HepG2 (cell line): ENCODE data around the gene MCAT. TPM values are rescaled to one million over a fixed set of nuclear protein-coding genes. Genes with fewer than 3 reads are reported as not detected.

Experiments used
- MED1 ChIP-seq: sonication (generic); formaldehyde crosslinking; IDR thresholded peaks from 2 replicates; pipeline ENCODE4 v1.4.0; 2020; ENCODE audit warnings: missing genetic modification reagents
- MZF1 ChIP-seq: sonication (generic); formaldehyde crosslinking; IDR thresholded peaks from 2 replicates; pipeline ENCODE4 v1.8.1; 2023; ENCODE audit warnings: mild to moderate bottlenecking, missing genetic modification reagents, borderline replicate concordance
- NFRKB ChIP-seq: fragments of 450-650 bp; IDR thresholded peaks from 2 replicates; pipeline ENCODE4 v1.6.1; 2017
- PHF8 ChIP-seq: sonication (generic); formaldehyde crosslinking; IDR thresholded peaks from 2 replicates; pipeline ENCODE4 v1.5.0; 2020; ENCODE audit warnings: missing genetic modification reagents
- ZBTB7B ChIP-seq: sonication (generic); formaldehyde crosslinking; IDR thresholded peaks from 2 replicates; pipeline ENCODE4 v1.4.0; 2020; ENCODE audit warnings: missing genetic modification reagents
- ZKSCAN1 ChIP-seq: fragments of 150-350 bp; IDR thresholded peaks from 2 replicates; pipeline ENCODE4 v1.6.1; 2014; ENCODE audit warnings: low read length
- polyA plus RNA-seq, 8 experiments: library from polyadenylated mRNA; depleted of rRNA in 3 of 8; stranded (reverse) in 7 of 8; unstranded in 1 of 8; fragments of >200 nt; fragmentation: Illumina TruSeq in 4 of 8; extraction: Trizol in 4 of 8; gene quantifications; 2 replicates each; pipeline versions ENCODE4 v1.2.1 to v1.2.3, GENCODE V29; 2011 to 2016; ENCODE audit warnings: low read depth in 4 of 8, missing spikeins in 1 of 8, mixed read lengths in 1 of 8; ENCODE audit not compliant: insufficient read depth in 1 of 8
- total RNA-seq, 5 experiments: library from RNA; depleted of rRNA; stranded (reverse); fragments of >200 nt; fragmentation: Illumina TruSeq; extraction: Trizol; gene quantifications; 2 replicates each; pipeline ENCODE4 v1.2.3, GENCODE V29; 2016; ENCODE audit warnings: low read depth in 1 of 5
- TF ChIP-seq, protein P1 (sequence below): IDR thresholded peaks from 2 replicates; pipeline ENCODE4 v1.6.1; 2012; ENCODE audit warnings: low read length, improper control_type of control experiment
- TF ChIP-seq, protein P2 (sequence below): sonication (generic); formaldehyde crosslinking; IDR thresholded peaks from 2 replicates; pipeline ENCODE4 v1.4.0; 2020; ENCODE audit warnings: mild to moderate bottlenecking, missing genetic modification reagents
- TF ChIP-seq, protein P3 (sequence below): sonication (generic); formaldehyde crosslinking; conservative IDR thresholded peaks from 2 replicates; pipeline ENCODE4 v1.4.0; 2020; ENCODE audit warnings: missing genetic modification reagents
- TF ChIP-seq, protein P4 (sequence below): sonication (generic); formaldehyde crosslinking; IDR thresholded peaks from 2 replicates; pipeline ENCODE4 v1.8.0; 2022; ENCODE audit warnings: missing genetic modification reagents, mild to moderate bottlenecking, moderate library complexity, borderline replicate concordance
- TF ChIP-seq, protein P5 (sequence below): sonication (generic); formaldehyde crosslinking; IDR thresholded peaks from 2 replicates; pipeline ENCODE4 v1.8.0; 2022; ENCODE audit warnings: mild to moderate bottlenecking, missing genetic modification reagents, borderline replicate concordance
- TF ChIP-seq, protein P6 (sequence below): sonication (generic); formaldehyde crosslinking; IDR thresholded peaks from 2 replicates; pipeline ENCODE4 v1.4.0; 2020; ENCODE audit warnings: mild to moderate bottlenecking, missing genetic modification reagents

The MCAT gene
- total and polyA plus RNA-seq, 2 of the 13 experiments (the other 11 are each of a cell fraction or from before 2014, with no cell fraction given), result 9.3 to 16.7 TPM

DNA sequence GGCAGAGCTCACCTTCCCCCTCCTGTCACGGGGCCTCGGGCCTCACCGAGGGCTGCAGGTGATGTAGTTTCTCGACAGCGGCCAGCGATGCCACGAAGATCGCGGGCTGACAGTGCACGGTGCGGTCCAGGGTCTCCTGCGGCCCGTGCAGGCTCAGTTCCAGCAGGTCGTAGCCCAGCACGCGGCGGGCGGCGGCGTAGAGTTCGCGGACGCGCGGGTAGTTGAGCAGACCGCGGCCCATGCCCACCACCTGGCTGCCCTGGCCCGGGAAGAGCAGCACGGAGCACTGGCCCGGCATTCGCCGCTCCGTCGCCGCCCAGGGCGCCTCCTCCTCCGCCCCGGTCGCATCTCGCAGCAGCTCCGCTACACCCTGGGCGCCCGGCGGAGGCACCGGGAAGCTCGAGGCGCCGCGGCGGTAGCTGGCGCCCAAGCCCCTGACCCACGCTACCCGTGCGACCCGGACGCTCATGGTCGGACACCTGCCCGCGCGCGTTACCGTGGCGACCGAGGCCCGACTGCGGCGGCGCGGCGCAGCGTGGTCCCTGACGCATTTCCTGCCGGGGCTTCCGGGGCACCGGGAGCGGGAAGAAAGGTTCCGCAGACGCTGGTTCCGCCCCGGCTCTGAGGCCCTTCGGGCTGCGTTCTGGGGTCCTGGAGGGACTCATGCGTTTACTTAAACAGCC, at the start of gene MCAT (continued):
- TF ChIP-seq, protein P1, sequence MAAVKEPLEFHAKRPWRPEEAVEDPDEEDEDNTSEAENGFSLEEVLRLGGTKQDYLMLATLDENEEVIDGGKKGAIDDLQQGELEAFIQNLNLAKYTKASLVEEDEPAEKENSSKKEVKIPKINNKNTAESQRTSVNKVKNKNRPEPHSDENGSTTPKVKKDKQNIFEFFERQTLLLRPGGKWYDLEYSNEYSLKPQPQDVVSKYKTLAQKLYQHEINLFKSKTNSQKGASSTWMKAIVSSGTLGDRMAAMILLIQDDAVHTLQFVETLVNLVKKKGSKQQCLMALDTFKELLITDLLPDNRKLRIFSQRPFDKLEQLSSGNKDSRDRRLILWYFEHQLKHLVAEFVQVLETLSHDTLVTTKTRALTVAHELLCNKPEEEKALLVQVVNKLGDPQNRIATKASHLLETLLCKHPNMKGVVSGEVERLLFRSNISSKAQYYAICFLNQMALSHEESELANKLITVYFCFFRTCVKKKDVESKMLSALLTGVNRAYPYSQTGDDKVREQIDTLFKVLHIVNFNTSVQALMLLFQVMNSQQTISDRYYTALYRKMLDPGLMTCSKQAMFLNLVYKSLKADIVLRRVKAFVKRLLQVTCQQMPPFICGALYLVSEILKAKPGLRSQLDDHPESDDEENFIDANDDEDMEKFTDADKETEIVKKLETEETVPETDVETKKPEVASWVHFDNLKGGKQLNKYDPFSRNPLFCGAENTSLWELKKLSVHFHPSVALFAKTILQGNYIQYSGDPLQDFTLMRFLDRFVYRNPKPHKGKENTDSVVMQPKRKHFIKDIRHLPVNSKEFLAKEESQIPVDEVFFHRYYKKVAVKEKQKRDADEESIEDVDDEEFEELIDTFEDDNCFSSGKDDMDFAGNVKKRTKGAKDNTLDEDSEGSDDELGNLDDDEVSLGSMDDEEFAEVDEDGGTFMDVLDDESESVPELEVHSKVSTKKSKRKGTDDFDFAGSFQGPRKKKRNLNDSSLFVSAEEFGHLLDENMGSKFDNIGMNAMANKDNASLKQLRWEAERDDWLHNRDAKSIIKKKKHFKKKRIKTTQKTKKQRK, result no peak
- TF ChIP-seq ZKSCAN1 (no peak), NFRKB (no peak), ZBTB7B (CRISPR knock-in tag) (peak; percentile 65; the same call in 1 of the 2 replicates), MZF1 (no peak), MED1 (CRISPR knock-in tag) (peak; percentile 63; the same call in 1 of the 2 replicates), PHF8 (CRISPR knock-in tag) (peak; percentile 77)
- TF ChIP-seq, protein P2, sequence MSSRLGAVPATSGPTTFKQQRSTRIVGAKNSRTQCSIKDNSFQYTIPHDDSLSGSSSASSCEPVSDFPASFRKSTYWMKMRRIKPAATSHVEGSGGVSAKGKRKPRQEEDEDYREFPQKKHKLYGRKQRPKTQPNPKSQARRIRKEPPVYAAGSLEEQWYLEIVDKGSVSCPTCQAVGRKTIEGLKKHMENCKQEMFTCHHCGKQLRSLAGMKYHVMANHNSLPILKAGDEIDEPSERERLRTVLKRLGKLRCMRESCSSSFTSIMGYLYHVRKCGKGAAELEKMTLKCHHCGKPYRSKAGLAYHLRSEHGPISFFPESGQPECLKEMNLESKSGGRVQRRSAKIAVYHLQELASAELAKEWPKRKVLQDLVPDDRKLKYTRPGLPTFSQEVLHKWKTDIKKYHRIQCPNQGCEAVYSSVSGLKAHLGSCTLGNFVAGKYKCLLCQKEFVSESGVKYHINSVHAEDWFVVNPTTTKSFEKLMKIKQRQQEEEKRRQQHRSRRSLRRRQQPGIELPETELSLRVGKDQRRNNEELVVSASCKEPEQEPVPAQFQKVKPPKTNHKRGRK, result no peak
- TF ChIP-seq, protein P3, sequence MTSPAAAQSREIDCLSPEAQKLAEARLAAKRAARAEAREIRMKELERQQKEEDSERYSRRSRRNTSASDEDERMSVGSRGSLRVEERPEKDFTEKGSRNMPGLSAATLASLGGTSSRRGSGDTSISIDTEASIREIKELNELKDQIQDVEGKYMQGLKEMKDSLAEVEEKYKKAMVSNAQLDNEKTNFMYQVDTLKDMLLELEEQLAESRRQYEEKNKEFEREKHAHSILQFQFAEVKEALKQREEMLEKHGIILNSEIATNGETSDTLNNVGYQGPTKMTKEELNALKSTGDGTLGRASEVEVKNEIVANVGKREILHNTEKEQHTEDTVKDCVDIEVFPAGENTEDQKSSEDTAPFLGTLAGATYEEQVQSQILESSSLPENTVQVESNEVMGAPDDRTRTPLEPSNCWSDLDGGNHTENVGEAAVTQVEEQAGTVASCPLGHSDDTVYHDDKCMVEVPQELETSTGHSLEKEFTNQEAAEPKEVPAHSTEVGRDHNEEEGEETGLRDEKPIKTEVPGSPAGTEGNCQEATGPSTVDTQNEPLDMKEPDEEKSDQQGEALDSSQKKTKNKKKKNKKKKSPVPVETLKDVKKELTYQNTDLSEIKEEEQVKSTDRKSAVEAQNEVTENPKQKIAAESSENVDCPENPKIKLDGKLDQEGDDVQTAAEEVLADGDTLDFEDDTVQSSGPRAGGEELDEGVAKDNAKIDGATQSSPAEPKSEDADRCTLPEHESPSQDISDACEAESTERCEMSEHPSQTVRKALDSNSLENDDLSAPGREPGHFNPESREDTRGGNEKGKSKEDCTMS (CRISPR knock-in tag), result 0 out of 2 replicates have a peak, but pooled peaks have one; percentile 46
- TF ChIP-seq, protein P4, sequence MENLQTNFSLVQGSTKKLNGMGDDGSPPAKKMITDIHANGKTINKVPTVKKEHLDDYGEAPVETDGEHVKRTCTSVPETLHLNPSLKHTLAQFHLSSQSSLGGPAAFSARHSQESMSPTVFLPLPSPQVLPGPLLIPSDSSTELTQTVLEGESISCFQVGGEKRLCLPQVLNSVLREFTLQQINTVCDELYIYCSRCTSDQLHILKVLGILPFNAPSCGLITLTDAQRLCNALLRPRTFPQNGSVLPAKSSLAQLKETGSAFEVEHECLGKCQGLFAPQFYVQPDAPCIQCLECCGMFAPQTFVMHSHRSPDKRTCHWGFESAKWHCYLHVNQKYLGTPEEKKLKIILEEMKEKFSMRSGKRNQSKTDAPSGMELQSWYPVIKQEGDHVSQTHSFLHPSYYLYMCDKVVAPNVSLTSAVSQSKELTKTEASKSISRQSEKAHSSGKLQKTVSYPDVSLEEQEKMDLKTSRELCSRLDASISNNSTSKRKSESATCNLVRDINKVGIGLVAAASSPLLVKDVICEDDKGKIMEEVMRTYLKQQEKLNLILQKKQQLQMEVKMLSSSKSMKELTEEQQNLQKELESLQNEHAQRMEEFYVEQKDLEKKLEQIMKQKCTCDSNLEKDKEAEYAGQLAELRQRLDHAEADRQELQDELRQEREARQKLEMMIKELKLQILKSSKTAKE (CRISPR knock-in tag), result no peak
- TF ChIP-seq, protein P5, sequence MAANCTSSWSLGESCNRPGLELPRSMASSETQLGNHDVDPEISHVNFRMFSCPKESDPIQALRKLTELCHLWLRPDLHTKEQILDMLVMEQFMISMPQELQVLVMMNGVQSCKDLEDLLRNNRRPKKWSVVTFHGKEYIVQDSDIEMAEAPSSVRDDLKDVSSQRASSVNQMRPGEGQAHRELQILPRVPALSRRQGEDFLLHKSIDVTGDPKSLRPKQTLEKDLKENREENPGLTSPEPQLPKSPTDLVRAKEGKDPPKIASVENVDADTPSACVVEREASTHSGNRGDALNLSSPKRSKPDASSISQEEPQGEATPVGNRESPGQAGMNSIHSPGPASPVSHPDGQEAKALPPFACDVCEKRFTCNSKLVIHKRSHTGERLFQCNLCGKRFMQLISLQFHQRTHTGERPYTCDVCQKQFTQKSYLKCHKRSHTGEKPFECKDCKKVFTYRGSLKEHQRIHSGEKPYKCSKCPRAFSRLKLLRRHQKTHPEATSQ, result no peak
- TF ChIP-seq, protein P6, sequence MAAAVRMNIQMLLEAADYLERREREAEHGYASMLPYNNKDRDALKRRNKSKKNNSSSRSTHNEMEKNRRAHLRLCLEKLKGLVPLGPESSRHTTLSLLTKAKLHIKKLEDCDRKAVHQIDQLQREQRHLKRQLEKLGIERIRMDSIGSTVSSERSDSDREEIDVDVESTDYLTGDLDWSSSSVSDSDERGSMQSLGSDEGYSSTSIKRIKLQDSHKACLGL (CRISPR knock-in tag), result peak; percentile 82; the same call in 1 of the 2 replicates
